Measurements from ENCODE around the gene SLC3A2. TPM values are rescaled to one million over a fixed set of nuclear protein-coding genes. Genes with fewer than 3 reads are reported as not detected.

Gene SLC3A2
- total and polyA plus RNA-seq, 2 of the 13 experiments (the other 11 are each of a cell fraction or from before 2014, with no cell fraction given): 213 to 226 TPM

GRCh38 chr11:62925745-62926679, 45.3 kb downstream of the SLC3A2 start (continued):
- TF ChIP-seq ZNF281 (CRISPR knock-in tag; IDR thresholded peaks at IDR 0.05; ENCODE audit: borderline replicate concordance) (no peak), ETS1 (CRISPR knock-in tag; IDR thresholded peaks at IDR 0.05) (no peak), RARG (CRISPR knock-in tag; IDR thresholded peaks at IDR 0.05; ENCODE audit: low read depth) (no peak), FOXJ3 (CRISPR knock-in tag; IDR thresholded peaks at IDR 0.05; ENCODE audit: borderline replicate concordance) (no peak)

DNA sequence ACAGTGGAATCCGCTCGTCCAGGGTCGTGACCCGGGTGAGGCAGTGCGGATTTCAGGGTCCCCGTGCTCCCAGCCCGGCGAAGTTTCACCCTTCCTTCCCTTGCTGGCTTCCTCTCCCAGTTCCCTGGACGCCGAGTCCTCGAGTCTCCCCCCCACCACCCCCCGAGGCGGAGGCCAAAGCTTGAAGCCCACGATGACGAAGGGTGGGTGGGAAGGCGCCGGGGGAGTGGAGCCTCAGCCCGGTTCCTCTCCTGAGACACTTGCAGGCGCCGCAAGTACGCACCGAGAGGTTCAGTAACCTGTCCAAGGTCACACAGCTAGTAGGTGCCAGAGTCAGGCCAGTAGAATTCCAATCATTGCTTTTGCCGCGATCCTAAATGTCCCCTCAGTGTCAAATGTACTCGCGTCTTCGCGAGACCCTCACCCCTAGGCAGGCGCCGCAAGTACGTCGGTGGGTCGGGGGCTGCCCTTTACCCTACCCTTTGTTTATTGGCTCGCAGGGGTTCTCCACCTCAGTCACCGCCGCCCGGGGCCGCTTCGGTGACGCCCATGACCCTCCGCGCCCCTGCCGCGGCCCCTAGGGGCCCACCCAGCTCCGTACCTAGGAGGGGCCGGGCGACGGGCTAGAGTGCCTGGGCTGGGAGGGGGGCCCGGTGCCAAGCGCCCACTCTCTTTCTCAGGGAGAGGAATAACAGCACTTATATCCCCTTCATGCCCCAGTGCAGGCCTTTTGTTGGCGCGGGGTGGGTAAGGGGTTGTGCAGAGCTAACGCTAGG, 46.2 kb downstream of the SLC3A2 start:
- 71% methylated on average over 36 of the region's 53 CpGs for WGBS (ENCODE audit: low lambda C conversion rate)
- FAIRE-seq (no peak), DNase-seq (ENCODE audit: low spot score) (no peak), ATAC-seq (no peak)
- ChIA-PET POLR2A (no interaction called here), CTCF (ENCODE audit: low intra/inter-chr PET ratio, low total read pairs) (no interaction called here)
- intact Hi-C loops (cut with micrococcal nuclease; ENCODE audit: unreplicated experiment) (no loop called here), in situ Hi-C loops (cut with HindIII; ENCODE audit: extremely low pct_ligation_motif_present, low pct_unique_long_range_greater_than_20kb) (no loop called here)
- TF ChIP-seq EEA1 (CRISPR knock-in tag; IDR thresholded peaks at IDR 0.05; ENCODE audit: borderline replicate concordance) (no peak), ZNF768 (CRISPR knock-in tag; IDR thresholded peaks at IDR 0.05) (peak; percentile 85)
- Histone ChIP-seq H3K4me2 (ENCODE audit: low read depth, low read length) (no peak overlapping the region), H3K27ac (ENCODE audit: extremely low read length, insufficient read depth, low read length) (no peak overlapping the region), H3K36me3 (replicated peaks in 1 of 2; ENCODE audit: control insufficient read depth in 1 of 2, insufficient read depth in 2 of 2, low read length in 2 of 2) (no peaks in the 10 kb centered on the region), H4K20me1 (ENCODE audit: insufficient read depth, low read length) (no peaks in the 10 kb centered on the region), H3K9ac (ENCODE audit: insufficient read depth, low read depth, low read length) (no peak overlapping the region), H3K27me3 (ENCODE audit: control insufficient read depth in 1 of 2, insufficient read depth in 2 of 2, low read length in 2 of 2) (peaks cover 3 to 31% of the 10 kb centered on the region in 2 experiments; a peak in 4 of 5 replicates), H3K4me3 (replicated peaks in 1 of 3; ENCODE audit: insufficient read depth in 1 of 3, low read depth in 2 of 3, low read length in 3 of 3) (no peak overlapping the region), H3K4me1 (ENCODE audit: insufficient read depth, low read length) (0 out of 2 replicates have a peak, but pooled peaks cover 4% of the 10 kb centered on the region), H3K79me2 (ENCODE audit: insufficient read depth, low read length) (no peaks in the 10 kb centered on the region), H3K9me3 (ENCODE audit: low read length) (no peaks in the 10 kb centered on the region), H2AFZ (ENCODE audit: low read length) (no peak overlapping the region)
- BruUV-seq (replicated peaks): no TSS peak
